GM23338 (cell line): Measurements from ENCODE around the gene CAMTA1. TPM values are rescaled to one million over a fixed set of nuclear protein-coding genes. Genes with fewer than 3 reads are reported as not detected.
A peak's percentile ranks its signal among the peaks of the same experiment; 100 is the strongest.

Experiments used
- ATAC-seq: fragments of 200-7000 bp; cut with Tn5 transposase; 3 replicates; pipeline ENCODE4 v1.9.1; 2020
- DNase-seq: peaks from one replicate; pipeline ENCODE4 v3.0.0-alpha.2; 2015; ENCODE audit warnings: low spot score
- H2AFZ ChIP-seq: fragments of 200-600 bp; sonication (generic); 2 replicates; pipeline ENCODE4 v1.8.0; 2016; ENCODE audit warnings: antibody characterized with exemption, mild to moderate bottlenecking, moderate library complexity
- H3F3A ChIP-seq: fragments of 200-600 bp; sonication (generic); replicated peaks from 2 replicates; pipeline ENCODE4 v1.8.0; 2017; ENCODE audit warnings: antibody characterized with exemption, mixed run types, low read depth
- H3K27ac ChIP-seq: fragments of 200-600 bp; sonication (generic); 2 replicates; pipeline ENCODE4 v1.6.1; 2016; ENCODE audit warnings: low read depth
- H3K27me3 ChIP-seq: fragments of 200-600 bp; sonication (generic); 2 replicates; pipeline ENCODE4 v1.8.0; 2016; ENCODE audit warnings: mild to moderate bottlenecking, mixed run types, moderate library complexity; ENCODE audit not compliant: insufficient read depth
- H3K36me3 ChIP-seq: fragments of 200-600 bp; sonication (generic); 2 replicates; pipeline ENCODE4 v1.8.0; 2016; ENCODE audit warnings: mild to moderate bottlenecking; ENCODE audit not compliant: insufficient read depth
- H3K4me1 ChIP-seq: fragments of 200-600 bp; sonication (generic); 2 replicates; pipeline ENCODE4 v1.8.0; 2016; ENCODE audit warnings: mild to moderate bottlenecking, moderate library complexity; ENCODE audit not compliant: insufficient read depth
- H3K4me2 ChIP-seq: fragments of 200-600 bp; sonication (generic); 2 replicates; pipeline ENCODE4 v1.7.1; 2017; ENCODE audit warnings: mixed run types
- H3K4me3 ChIP-seq: fragments of 200-600 bp; sonication (generic); 2 replicates; pipeline ENCODE4 v1.6.1; 2016; ENCODE audit warnings: mixed run types
- H3K79me2 ChIP-seq: fragments of 200-600 bp; sonication (generic); replicated peaks from 2 replicates; pipeline ENCODE4 v1.8.0; 2017; ENCODE audit warnings: mild to moderate bottlenecking; ENCODE audit not compliant: insufficient read depth
- H3K9me2 ChIP-seq: fragments of 200-600 bp; sonication (generic); 2 replicates; pipeline ENCODE4 v1.8.0; 2017; ENCODE audit not compliant: insufficient read depth
- H4K20me1 ChIP-seq: fragments of 200-600 bp; sonication (generic); replicated peaks from 2 replicates; pipeline ENCODE4 v1.8.0; 2017; ENCODE audit warnings: mild to moderate bottlenecking; ENCODE audit not compliant: insufficient read depth
- H3K27ac Mint-ChIP-seq: 2 replicates; pipeline ENCODE4 v1.8.0; 2020; ENCODE audit warnings: inconsistent platforms, mild to moderate bottlenecking, moderate library complexity, mixed read lengths
- H3K27me3 Mint-ChIP-seq: 3 replicates; pipeline ENCODE4 v1.8.0; 2022; ENCODE audit warnings: low read depth, mild to moderate bottlenecking, moderate library complexity, mixed read lengths, inconsistent platforms; ENCODE audit not compliant: insufficient read depth, poor library complexity
- H3K36me3 Mint-ChIP-seq: 3 replicates; pipeline ENCODE4 v1.8.0; 2021; ENCODE audit warnings: low read depth, mild to moderate bottlenecking, inconsistent platforms, moderate library complexity, mixed read lengths
- H3K4me1 Mint-ChIP-seq: 3 replicates; pipeline ENCODE4 v1.8.0; 2020; ENCODE audit warnings: mild to moderate bottlenecking, inconsistent platforms, mixed read lengths
- H3K4me3 Mint-ChIP-seq: 3 replicates; pipeline ENCODE4 v1.8.0; 2021; ENCODE audit warnings: moderate library complexity, mild to moderate bottlenecking, inconsistent platforms, mixed read lengths
- H3K9me3 Mint-ChIP-seq: 3 replicates; pipeline ENCODE4 v1.8.0; 2020; ENCODE audit warnings: moderate library complexity, mild to moderate bottlenecking, inconsistent platforms, mixed read lengths
- CREB1 ChIP-seq: fragments of 250-450 bp; sonication (Bioruptor Pico); IDR thresholded peaks from 2 replicates; pipeline ENCODE4 v1.5.0; 2020; ENCODE audit warnings: low read depth, mild to moderate bottlenecking, moderate library complexity
- ETS1 ChIP-seq: IDR thresholded peaks from 2 replicates; pipeline ENCODE4 v1.6.1; 2016; ENCODE audit warnings: antibody characterized with exemption
- EZH2 ChIP-seq: fragments of 200-600 bp; sonication (generic); IDR thresholded peaks from one replicate; pipeline ENCODE4 v1.8.0; 2017; ENCODE audit warnings: antibody characterized with exemption, mild to moderate bottlenecking, low read depth; ENCODE audit not compliant: unreplicated experiment
- EZH2phosphoT487 ChIP-seq: fragments of 200-600 bp; sonication (generic); IDR thresholded peaks from one replicate; pipeline ENCODE4 v1.8.1; 2018; ENCODE audit warnings: antibody characterized with exemption; ENCODE audit not compliant: unreplicated experiment
- JUNB ChIP-seq: IDR thresholded peaks from one replicate; pipeline ENCODE4 v1.6.1; 2016; ENCODE audit warnings: antibody characterized with exemption; ENCODE audit not compliant: unreplicated experiment
- NANOG ChIP-seq: IDR thresholded peaks from 2 replicates; pipeline ENCODE4 v1.6.1; 2016; ENCODE audit warnings: antibody characterized with exemption, borderline replicate concordance
- POLR2AphosphoS5 ChIP-seq: IDR thresholded peaks from 2 replicates; pipeline ENCODE4 v1.6.1; 2016; ENCODE audit warnings: antibody characterized with exemption, low read depth
- STAT1 ChIP-seq: IDR thresholded peaks from one replicate; pipeline ENCODE4 v1.6.1; 2016; ENCODE audit warnings: antibody characterized with exemption; ENCODE audit not compliant: unreplicated experiment
- ZNF114 ChIP-seq: fragments of 250-450 bp; sonication (Bioruptor Pico); IDR thresholded peaks from 2 replicates; pipeline ENCODE4 v1.5.0; 2020; ENCODE audit warnings: mild to moderate bottlenecking, moderate library complexity
- ZNF331 ChIP-seq: fragments of 250-450 bp; sonication (Bioruptor Pico); IDR thresholded peaks from 2 replicates; pipeline ENCODE4 v1.5.0; 2020; ENCODE audit warnings: low read depth, mild to moderate bottlenecking, moderate library complexity
- polyA plus RNA-seq: library from polyadenylated mRNA; unstranded; fragments of >200 nt; fragmentation: Nextera tagmentation; extraction: Ambion mirVana; gene quantifications from 2 replicates; pipeline ENCODE4 v1.2.1, GENCODE V29; 2016
- total RNA-seq: library from RNA; depleted of rRNA; stranded (reverse); fragments of >200 nt; shearing (Covaris generic); gene quantifications from 2 replicates; pipeline ENCODE4 v1.2.3, GENCODE V29; 2014
- TF ChIP-seq, protein P1 (sequence below), 2 experiments: fragments of 200-600 bp in 1 of 2; sonication (generic) in 1 of 2; conservative IDR thresholded peaks; 2 replicates each; pipeline versions ENCODE4 v1.5.1 to v1.6.1; 2016 to 2017; ENCODE audit warnings: antibody characterized with exemption in 2 of 2, low read depth in 2 of 2, mild to moderate bottlenecking in 2 of 2, moderate library complexity in 1 of 2
- TF ChIP-seq, protein P2 (sequence below): IDR thresholded peaks from one replicate; pipeline ENCODE4 v1.6.1; 2018; ENCODE audit warnings: antibody characterized with exemption; ENCODE audit not compliant: unreplicated experiment
- TF ChIP-seq, protein P3 (sequence below): fragments of 250-450 bp; sonication (Bioruptor Pico); IDR thresholded peaks from 2 replicates; pipeline ENCODE4 v1.5.0; 2020; ENCODE audit warnings: mild to moderate bottlenecking, moderate library complexity

CAMTA1 gene
- total and polyA plus RNA-seq, 2 experiments from 2014 or later, result 115 to 519 TPM

DNA sequence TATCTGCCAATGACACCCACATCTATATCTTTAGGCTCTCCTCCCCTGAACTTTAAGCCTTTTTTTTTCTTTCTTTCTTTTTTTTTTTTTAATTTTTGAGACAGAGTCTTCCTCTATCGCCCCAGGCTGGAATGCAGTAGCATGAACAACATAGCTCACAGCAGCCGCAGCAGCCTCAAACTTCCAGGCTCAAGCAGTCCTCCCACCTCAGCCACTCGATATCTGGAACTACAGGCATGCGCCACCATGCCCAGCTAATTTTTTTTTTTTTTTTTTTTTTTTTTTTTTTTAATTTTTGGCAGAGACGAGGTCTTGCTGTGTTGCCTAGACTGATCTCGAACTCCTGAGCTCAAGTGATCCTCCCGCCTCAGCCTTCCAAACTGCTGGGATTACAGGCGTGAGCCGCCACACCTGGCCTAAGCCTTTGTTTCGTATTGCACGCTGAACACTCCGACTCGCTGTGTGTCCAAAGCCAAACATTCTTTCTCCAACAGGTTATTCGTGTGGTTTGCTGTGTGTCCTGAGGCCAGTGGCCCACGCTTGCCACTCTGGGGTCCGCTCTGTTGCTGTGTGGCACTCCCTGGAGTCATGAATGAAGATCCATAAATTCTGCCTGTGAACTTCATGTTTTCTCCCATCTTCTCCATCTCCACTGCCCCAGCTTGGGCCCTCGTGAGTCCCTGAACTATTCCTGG is 119.4 kb downstream of the CAMTA1 start:
- no peak overlapping the region for H3K27ac ChIP-seq
- no peaks in the 10 kb centered on the region for H3K36me3 Mint-ChIP-seq
- no peaks in the 10 kb centered on the region for H4K20me1 ChIP-seq
- no peak overlapping the region for H2AFZ ChIP-seq
- H3K4me1 ChIP-seq, result peaks cover 12% of the 10 kb centered on the region
- H3K27ac Mint-ChIP-seq, result no peak overlapping the region
- no peaks in the 10 kb centered on the region for H3K9me3 Mint-ChIP-seq
- no peaks in the 10 kb centered on the region for H3K36me3 ChIP-seq
- no peak overlapping the region for H3K4me2 ChIP-seq
- no peaks in the 10 kb centered on the region for H3K27me3 ChIP-seq
- no peak for DNase-seq
- peaks cover 13% of the 10 kb centered on the region for H3K27me3 Mint-ChIP-seq
- no peak overlapping the region for H3K4me3 Mint-ChIP-seq
- TF ChIP-seq NANOG, result no peak
- no peak for TF ChIP-seq ZNF114 (CRISPR knock-in tag)
- TF ChIP-seq ETS1, result no peak
- TF ChIP-seq, protein P1, sequence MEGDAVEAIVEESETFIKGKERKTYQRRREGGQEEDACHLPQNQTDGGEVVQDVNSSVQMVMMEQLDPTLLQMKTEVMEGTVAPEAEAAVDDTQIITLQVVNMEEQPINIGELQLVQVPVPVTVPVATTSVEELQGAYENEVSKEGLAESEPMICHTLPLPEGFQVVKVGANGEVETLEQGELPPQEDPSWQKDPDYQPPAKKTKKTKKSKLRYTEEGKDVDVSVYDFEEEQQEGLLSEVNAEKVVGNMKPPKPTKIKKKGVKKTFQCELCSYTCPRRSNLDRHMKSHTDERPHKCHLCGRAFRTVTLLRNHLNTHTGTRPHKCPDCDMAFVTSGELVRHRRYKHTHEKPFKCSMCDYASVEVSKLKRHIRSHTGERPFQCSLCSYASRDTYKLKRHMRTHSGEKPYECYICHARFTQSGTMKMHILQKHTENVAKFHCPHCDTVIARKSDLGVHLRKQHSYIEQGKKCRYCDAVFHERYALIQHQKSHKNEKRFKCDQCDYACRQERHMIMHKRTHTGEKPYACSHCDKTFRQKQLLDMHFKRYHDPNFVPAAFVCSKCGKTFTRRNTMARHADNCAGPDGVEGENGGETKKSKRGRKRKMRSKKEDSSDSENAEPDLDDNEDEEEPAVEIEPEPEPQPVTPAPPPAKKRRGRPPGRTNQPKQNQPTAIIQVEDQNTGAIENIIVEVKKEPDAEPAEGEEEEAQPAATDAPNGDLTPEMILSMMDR (conservative IDR thresholded peaks at IDR 0.05; ENCODE audit: low read depth in 2 of 2), result no peak
- no peak for TF ChIP-seq STAT1
- TF ChIP-seq, protein P2, sequence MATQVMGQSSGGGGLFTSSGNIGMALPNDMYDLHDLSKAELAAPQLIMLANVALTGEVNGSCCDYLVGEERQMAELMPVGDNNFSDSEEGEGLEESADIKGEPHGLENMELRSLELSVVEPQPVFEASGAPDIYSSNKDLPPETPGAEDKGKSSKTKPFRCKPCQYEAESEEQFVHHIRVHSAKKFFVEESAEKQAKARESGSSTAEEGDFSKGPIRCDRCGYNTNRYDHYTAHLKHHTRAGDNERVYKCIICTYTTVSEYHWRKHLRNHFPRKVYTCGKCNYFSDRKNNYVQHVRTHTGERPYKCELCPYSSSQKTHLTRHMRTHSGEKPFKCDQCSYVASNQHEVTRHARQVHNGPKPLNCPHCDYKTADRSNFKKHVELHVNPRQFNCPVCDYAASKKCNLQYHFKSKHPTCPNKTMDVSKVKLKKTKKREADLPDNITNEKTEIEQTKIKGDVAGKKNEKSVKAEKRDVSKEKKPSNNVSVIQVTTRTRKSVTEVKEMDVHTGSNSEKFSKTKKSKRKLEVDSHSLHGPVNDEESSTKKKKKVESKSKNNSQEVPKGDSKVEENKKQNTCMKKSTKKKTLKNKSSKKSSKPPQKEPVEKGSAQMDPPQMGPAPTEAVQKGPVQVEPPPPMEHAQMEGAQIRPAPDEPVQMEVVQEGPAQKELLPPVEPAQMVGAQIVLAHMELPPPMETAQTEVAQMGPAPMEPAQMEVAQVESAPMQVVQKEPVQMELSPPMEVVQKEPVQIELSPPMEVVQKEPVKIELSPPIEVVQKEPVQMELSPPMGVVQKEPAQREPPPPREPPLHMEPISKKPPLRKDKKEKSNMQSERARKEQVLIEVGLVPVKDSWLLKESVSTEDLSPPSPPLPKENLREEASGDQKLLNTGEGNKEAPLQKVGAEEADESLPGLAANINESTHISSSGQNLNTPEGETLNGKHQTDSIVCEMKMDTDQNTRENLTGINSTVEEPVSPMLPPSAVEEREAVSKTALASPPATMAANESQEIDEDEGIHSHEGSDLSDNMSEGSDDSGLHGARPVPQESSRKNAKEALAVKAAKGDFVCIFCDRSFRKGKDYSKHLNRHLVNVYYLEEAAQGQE, result no peak
- no peak for TF ChIP-seq EZH2
- TF ChIP-seq, protein P3, sequence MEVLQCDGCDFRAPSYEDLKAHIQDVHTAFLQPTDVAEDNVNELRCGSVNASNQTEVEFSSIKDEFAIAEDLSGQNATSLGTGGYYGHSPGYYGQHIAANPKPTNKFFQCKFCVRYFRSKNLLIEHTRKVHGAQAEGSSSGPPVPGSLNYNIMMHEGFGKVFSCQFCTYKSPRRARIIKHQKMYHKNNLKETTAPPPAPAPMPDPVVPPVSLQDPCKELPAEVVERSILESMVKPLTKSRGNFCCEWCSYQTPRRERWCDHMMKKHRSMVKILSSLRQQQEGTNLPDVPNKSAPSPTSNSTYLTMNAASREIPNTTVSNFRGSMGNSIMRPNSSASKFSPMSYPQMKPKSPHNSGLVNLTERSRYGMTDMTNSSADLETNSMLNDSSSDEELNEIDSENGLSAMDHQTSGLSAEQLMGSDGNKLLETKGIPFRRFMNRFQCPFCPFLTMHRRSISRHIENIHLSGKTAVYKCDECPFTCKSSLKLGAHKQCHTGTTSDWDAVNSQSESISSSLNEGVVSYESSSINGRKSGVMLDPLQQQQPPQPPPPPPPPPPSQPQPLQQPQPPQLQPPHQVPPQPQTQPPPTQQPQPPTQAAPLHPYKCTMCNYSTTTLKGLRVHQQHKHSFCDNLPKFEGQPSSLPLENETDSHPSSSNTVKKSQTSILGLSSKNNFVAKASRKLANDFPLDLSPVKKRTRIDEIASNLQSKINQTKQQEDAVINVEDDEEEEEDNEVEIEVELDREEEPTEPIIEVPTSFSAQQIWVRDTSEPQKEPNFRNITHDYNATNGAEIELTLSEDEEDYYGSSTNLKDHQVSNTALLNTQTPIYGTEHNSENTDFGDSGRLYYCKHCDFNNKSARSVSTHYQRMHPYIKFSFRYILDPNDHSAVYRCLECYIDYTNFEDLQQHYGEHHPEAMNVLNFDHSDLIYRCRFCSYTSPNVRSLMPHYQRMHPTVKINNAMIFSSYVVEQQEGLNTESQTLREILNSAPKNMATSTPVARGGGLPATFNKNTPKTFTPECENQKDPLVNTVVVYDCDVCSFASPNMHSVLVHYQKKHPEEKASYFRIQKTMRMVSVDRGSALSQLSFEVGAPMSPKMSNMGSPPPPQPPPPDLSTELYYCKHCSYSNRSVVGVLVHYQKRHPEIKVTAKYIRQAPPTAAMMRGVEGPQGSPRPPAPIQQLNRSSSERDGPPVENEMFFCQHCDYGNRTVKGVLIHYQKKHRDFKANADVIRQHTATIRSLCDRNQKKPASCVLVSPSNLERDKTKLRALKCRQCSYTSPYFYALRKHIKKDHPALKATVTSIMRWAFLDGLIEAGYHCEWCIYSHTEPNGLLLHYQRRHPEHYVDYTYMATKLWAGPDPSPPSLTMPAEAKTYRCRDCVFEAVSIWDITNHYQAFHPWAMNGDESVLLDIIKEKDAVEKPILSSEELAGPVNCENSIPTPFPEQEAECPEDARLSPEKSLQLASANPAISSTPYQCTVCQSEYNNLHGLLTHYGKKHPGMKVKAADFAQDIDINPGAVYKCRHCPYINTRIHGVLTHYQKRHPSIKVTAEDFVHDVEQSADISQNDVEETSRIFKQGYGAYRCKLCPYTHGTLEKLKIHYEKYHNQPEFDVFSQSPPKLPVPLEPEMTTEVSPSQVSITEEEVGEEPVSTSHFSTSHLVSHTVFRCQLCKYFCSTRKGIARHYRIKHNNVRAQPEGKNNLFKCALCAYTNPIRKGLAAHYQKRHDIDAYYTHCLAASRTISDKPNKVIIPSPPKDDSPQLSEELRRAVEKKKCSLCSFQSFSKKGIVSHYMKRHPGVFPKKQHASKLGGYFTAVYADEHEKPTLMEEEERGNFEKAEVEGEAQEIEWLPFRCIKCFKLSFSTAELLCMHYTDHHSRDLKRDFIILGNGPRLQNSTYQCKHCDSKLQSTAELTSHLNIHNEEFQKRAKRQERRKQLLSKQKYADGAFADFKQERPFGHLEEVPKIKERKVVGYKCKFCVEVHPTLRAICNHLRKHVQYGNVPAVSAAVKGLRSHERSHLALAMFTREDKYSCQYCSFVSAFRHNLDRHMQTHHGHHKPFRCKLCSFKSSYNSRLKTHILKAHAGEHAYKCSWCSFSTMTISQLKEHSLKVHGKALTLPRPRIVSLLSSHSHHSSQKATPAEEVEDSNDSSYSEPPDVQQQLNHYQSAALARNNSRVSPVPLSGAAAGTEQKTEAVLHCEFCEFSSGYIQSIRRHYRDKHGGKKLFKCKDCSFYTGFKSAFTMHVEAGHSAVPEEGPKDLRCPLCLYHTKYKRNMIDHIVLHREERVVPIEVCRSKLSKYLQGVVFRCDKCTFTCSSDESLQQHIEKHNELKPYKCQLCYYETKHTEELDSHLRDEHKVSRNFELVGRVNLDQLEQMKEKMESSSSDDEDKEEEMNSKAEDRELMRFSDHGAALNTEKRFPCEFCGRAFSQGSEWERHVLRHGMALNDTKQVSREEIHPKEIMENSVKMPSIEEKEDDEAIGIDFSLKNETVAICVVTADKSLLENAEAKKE (CRISPR knock-in tag), result no peak
- no peak for TF ChIP-seq EZH2phosphoT487
- no peak for TF ChIP-seq JUNB
- TF ChIP-seq CREB1 (CRISPR knock-in tag), result no peak
- TF ChIP-seq ZNF331 (CRISPR knock-in tag), result no peak
- TF ChIP-seq POLR2AphosphoS5, result no peak
- no peaks in the 10 kb centered on the region for H3F3A ChIP-seq
- ATAC-seq, result peak; percentile 30
- H3K4me3 ChIP-seq, result no peak overlapping the region
- H3K79me2 ChIP-seq, result no peaks in the 10 kb centered on the region
- H3K4me1 Mint-ChIP-seq, result peaks cover 35% of the 10 kb centered on the region
- 0 out of 2 replicates have a peak, but pooled peaks cover 4% of the 10 kb centered on the region for H3K9me2 ChIP-seq
